Epithelial cell of proximal tubule (primary cell): ENCODE data around the gene MUC6. TPM values are rescaled to one million over a fixed set of nuclear protein-coding genes. Genes with fewer than 3 reads are reported as not detected.
"Not testable (repeated sequence)": the region's sequence is repeated elsewhere in the genome, so short reads cannot be mapped to it uniquely, and the experiment has no call there.

Source experiments
- DNase-seq: peaks from one replicate; pipeline ENCODE4 v3.0.0-alpha.2; 2011; ENCODE audit warnings: low read depth
- H3K4me3 ChIP-seq: 2 replicates; pipeline ENCODE4 v1.5.1; 2011; ENCODE audit warnings: low read depth, mild to moderate bottlenecking, low read length
- total RNA-seq: library from RNA; depleted of rRNA; stranded (reverse); fragments of >200 nt; gene quantifications from 2 replicates; pipeline ENCODE4 v1.2.3, GENCODE V29; 2015
- TF ChIP-seq, protein P1 (sequence below): conservative IDR thresholded peaks from 2 replicates; pipeline ENCODE4 v1.5.1; 2012; ENCODE audit warnings: low read depth, mild to moderate bottlenecking, low read length

MUC6 gene
- total RNA-seq, 1 donor from 2014 or later = not detected

DNA sequence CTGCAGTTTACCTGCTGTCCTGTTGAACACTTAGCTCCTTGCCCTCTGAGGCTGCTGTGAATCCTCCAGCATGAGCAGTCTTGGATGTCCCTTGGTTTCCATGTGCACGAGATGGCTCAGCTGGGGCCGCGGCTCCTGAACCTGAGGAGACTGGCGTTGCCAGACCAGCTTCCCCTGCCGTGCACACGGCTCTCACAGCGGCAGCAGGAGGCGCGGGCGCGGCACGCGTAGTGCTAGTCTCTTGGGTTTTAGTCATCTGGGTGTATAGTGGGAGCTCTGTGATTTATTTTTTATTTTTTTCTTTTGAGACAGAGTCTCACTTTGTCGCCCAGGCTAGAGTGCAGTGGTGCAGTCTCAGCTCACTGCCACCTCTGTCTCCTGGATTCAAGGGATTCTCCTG, 54.8 kb downstream of the MUC6 start:
- H3K4me3 ChIP-seq = no peak overlapping the region
- no peak for DNase-seq
- TF ChIP-seq, protein P1, sequence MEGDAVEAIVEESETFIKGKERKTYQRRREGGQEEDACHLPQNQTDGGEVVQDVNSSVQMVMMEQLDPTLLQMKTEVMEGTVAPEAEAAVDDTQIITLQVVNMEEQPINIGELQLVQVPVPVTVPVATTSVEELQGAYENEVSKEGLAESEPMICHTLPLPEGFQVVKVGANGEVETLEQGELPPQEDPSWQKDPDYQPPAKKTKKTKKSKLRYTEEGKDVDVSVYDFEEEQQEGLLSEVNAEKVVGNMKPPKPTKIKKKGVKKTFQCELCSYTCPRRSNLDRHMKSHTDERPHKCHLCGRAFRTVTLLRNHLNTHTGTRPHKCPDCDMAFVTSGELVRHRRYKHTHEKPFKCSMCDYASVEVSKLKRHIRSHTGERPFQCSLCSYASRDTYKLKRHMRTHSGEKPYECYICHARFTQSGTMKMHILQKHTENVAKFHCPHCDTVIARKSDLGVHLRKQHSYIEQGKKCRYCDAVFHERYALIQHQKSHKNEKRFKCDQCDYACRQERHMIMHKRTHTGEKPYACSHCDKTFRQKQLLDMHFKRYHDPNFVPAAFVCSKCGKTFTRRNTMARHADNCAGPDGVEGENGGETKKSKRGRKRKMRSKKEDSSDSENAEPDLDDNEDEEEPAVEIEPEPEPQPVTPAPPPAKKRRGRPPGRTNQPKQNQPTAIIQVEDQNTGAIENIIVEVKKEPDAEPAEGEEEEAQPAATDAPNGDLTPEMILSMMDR = no peak

DNA sequence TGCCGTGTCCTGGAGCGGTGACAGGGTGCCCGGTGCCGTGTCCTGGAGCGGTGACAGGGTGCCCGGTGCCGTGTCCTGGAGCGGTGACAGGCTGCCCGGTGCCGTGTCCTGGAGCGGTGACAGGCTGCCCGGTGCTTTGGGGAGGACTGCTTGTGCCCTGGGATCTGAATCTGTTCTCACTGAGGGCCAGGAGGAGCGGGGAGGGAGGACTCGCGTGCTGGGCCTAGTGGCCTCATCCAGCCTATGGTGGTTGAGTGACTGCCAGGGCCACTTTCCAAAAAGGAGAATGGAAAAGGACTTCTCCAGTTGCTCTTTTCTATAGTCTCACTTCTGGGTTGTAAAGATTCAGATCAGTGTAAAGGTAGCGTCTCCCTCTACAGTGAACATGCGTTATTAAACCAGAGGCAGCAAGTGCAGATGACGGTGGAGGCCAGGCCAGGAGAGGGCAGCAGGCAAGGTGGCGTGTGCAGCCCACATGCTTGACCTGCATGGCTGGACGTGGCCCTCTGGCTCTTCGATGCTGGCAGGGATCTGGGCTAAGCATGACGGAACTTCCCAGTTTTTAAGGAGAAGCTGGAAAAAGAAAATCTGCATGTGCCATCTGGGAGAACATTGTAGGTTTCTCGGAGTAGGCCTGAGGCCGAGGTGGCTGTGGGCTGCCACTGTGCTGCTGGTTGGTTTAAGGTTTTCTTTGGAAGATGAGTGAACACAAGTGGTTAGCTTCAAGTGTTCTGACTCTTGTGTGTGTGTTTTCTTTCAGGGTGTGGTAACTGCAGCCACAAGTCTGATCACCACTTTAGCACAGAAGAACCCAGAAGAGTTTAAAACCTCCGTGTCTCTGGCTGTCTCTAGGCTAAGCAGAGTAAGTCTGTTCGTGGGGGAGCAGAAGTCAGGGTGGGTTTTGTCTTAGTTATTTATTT, 55.8 kb downstream of the MUC6 start:
- no peak for DNase-seq
- TF ChIP-seq, protein P1 = peak; percentile 8
- H3K4me3 ChIP-seq = no peak overlapping the region

DNA sequence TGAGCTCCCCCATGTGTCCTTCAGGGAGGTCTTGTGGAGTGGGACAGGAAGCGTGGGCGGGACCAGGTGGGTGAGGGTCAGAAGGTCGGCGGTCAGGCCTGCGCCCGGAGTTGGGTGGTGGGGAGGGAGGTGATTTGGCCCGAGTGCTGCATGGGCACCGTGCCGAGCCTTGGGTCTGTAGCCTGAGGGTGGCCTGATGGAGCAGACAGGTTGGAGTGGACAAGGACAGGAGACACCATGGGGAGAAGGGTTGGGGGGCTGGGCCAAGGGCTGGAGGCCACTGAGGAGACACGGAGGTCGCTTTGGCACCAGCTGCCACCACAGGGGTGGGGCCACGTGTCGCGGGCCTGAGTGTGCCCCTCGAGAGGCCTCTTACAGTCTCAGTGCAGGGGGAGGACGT, 57.7 kb downstream of the MUC6 start:
- H3K4me3 ChIP-seq = no peak overlapping the region
- DNase-seq = no peak
- TF ChIP-seq, protein P1 = no peak

DNA sequence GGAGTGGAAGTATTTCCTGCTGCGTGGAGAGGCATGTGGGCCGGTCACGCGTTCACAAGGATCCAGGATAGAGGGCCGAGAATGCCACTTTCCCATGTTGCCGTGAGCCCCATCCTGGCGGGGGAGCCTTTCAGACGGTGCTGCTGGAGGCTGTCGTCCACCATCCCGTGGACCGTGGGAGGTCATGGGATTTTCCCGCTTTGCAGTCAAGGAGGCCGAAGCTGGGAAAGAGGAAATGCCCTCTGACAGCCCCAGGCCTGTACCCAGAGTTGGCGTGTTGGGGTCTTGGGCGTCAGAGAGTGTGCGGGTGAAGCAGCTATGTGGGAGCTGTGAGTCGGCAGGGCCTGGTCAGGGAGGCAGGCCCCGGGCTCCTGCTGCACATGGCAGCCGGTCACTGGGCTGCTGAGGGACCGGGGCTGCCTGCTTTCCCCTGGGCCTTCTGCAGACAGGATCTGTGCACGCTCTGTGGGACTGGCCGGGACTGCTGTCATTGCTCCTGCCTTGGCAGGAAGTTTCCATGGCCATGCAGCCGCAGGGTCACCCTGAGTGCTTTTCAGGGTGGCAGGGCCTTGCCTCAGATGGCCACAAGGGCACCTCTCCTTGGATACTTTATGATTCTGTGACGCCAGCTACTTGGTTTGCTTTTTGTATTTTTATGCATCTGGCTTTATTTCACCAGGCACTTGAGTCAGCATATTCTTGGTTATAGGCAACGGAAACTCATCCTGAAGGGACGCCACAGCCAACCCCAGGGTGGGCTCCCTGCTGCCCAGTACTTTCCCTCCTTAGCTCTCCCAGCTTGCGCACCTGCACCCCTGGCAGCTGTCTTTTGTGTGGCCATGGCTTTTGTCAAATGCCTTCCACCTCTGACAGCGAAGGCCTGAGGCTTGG, 58.4 kb downstream of the MUC6 start:
- no peak overlapping the region for H3K4me3 ChIP-seq
- TF ChIP-seq, protein P1 = no peak
- DNase-seq = no peak

DNA sequence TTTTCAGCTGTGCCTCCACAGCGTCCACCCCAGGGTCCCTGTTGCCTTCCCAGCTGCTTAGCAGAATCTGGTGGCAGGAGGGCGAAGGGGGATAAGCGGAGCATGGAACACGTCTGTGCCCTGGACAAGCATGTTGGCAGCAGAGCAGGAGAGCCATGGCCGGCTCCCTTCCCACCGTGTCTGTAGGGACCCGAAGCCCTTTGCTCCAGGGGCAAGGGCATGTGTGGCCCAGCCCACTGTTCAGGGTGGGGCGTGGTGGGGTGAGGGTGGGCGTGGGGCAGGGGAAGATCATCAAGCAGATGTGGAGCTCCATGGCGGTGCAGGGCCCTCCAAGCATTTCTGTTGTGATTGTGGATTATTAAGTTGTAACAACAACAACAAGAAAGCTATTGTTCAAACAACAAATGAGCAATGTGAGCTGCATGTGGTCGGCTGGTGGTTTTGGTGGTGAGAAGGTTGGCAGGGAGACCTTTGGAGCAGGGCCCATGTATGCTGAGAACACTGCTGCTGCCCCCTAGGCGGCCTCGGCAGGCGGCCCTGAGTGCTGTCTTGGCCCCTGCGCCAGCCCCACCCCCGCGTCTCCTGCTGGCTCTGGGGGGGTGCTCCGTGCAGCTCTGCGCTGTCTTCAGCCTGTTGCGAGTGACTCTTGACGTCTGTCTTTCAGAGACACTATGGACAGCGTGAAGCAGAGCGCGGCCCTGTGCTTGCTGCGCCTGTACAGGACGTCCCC, 59.9 kb downstream of the MUC6 start:
- no peak overlapping the region for H3K4me3 ChIP-seq
- TF ChIP-seq, protein P1 = no peak
- no peak for DNase-seq

DNA sequence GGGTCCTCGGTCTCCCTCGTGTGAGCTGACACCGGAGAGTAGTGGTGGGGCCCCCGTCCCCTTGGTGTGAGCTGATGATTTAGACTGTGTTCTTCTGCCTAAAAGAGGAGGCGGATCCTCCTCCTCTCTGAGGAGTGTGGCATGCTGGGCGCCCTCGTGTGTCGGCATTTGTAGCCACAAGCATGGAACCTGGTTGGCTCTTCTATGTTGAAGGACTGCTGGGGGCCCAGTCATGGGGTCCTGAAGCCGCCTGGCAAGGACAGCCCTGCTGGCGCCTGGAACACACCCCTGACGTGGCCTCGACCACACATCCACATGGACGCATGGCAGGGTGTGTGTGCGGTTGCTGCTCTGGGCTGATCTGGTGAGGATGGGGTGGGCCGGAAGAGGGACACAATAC, 60.7 kb downstream of the MUC6 start:
- TF ChIP-seq, protein P1 = peak; percentile 38
- H3K4me3 ChIP-seq = no peak overlapping the region
- DNase-seq = no peak

DNA sequence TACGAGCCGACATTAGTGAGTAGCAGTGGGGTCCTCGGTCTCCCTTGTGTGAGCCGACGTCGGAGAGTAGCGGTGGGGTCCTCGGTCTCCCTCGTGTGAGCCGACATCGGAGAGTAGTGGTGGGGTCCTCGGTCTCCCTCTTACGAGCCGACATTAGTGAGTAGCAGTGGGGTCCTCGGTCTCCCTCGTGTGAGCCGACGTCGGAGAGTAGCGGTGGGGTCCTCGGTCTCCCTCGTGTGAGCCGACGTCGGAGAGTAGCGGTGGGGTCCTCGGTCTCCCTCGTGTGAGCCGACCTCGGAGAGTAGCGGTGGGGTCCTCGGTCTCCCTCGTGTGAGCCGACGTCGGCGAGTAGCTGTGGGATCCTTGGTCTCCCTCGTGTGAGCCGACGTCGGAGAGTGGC, 61.1 kb downstream of the MUC6 start:
- DNase-seq, H3K4me3 ChIP-seq: not testable (repeated sequence)
